Stimulated activated CD4-positive, alpha-beta T cell treated with anti-CD3 and anti-CD28 coated beads, TNF-alpha, amount 100 ng/mL, for 1 hour (primary cell): Measurements from ENCODE around the gene OR13C5.

Experiments
- DNase-seq, 3 donors: peaks; one replicate each; pipeline ENCODE4 v3.0.0-alpha.2; 2020; ENCODE audit warnings: low read depth in 3 of 3, low spot score in 1 of 3

The OR13C5 gene

DNA sequence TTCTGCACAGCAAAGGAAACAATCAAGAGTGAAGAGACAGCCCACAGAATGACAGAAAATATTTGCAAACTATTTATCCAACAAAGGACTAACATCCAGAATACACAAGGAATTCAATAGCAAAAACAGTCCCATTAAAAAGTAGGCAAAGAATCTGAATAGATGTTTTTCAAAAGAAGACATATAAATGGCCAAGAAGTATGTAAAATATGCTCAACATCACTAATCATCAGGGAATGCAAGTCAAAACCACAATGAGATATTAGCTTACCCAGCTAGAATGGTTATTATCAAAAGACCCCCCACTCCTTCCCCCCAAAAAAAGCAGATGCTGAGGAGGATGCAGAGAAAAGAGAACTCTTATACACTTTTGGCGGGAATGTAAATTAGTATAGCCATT lies 43.7 kb downstream of the OR13C5 start:
- DNase-seq, result no peak

DNA sequence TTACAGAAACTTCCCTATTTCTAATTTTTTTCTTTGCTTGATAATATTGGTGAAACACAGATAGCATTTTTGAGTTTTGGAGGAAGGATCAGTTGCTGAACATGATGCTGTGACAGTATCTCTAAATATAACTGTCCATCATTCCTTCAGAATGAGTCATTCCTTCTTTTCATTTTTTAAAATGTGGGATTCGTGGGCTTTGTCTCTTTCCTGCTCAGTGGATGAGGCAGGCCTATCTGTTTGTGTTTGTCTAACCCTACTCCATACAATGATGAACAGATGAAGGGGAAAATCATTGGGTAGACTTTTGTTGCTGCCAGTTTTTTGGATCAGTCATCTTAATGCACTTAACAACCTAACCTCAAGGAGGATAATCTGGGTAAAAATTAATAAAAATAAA lies 46.0 kb downstream of the OR13C5 start:
- no peak for DNase-seq
